H1 (cell line): ENCODE results near the gene DAPK2. TPM values are rescaled to one million over a fixed set of nuclear protein-coding genes. Genes with fewer than 3 reads are reported as not detected.

Experiments used
- CTCF ChIA-PET: fragments of 300-600 bp; sonication (Branson Sonifier 250); formaldehyde crosslinking; loops from one replicate; lab custom pipeline; 2021; ENCODE audit not compliant: partially characterized antibody; lab: Charles Lee
- POLR2A ChIA-PET: fragments of 300-600 bp; sonication (Branson Sonifier 250); formaldehyde crosslinking; loops from one replicate; lab custom pipeline; 2021; ENCODE audit warnings: inconsistent platforms; ENCODE audit not compliant: partially characterized antibody; lab: Charles Lee
- DNase-seq, 2 experiments: peaks; one replicate each; pipeline versions ENCODE4 v3.0.0 to v3.0.0-alpha.2; 2010 to 2022; ENCODE audit warnings: low spot score in 2 of 2, low read depth in 1 of 2, mixed read lengths in 1 of 2
- FAIRE-seq: peaks from 2 replicates; lab custom pipeline; 2011; peaks lifted over from hg19 to GRCh38; lab: Jason Lieb, UNC
- H2AFZ ChIP-seq: 2 replicates; pipeline ENCODE4 v1.8.1; 2012; ENCODE audit warnings: low read length, inconsistent platforms
- H2AK5ac ChIP-seq: 2 replicates; pipeline ENCODE4 v1.6.1; 2013; ENCODE audit warnings: low read depth, low read length
- H2BK120ac ChIP-seq: replicated peaks from 2 replicates; pipeline ENCODE3; 2013; ENCODE audit warnings: low read depth, low read length, inconsistent platforms
- H2BK12ac ChIP-seq: 2 replicates; pipeline ENCODE4 v1.6.1; 2013; ENCODE audit warnings: low read depth, low read length
- H2BK15ac ChIP-seq: 2 replicates; pipeline ENCODE4 v1.6.1; 2013; ENCODE audit warnings: low read length
- H2BK20ac ChIP-seq: 2 replicates; pipeline ENCODE4 v1.6.1; 2013; ENCODE audit warnings: low read length
- H2BK5ac ChIP-seq: 2 replicates; pipeline ENCODE4 v1.6.1; 2013; ENCODE audit warnings: low read depth, low read length
- H3K14ac ChIP-seq: 2 replicates; pipeline ENCODE4 v1.6.1; 2013; ENCODE audit warnings: inconsistent platforms; ENCODE audit not compliant: insufficient read length
- H3K18ac ChIP-seq: 2 replicates; pipeline ENCODE4 v1.6.1; 2013; ENCODE audit warnings: low read length; ENCODE audit errors: extremely low read depth
- H3K23ac ChIP-seq: 2 replicates; pipeline ENCODE4 v1.6.1; 2013; ENCODE audit warnings: inconsistent platforms; ENCODE audit not compliant: insufficient read length
- H3K23me2 ChIP-seq: 2 replicates; pipeline ENCODE4 v1.6.1; 2013; ENCODE audit warnings: low read depth, low read length
- H3K27ac ChIP-seq: 2 replicates; pipeline ENCODE4 v1.6.1; 2011; ENCODE audit warnings: low read depth, low read length, inconsistent platforms
- H3K27me3 ChIP-seq, 4 experiments: replicated peaks in 1 of 4; 1 replicate in 1 of 4; 2 replicates in 3 of 4; pipeline versions ENCODE4 v1.6.1 to v1.8.1; 2011 to 2013; ENCODE audit warnings: low read length in 3 of 4, mild to moderate bottlenecking in 3 of 4, inconsistent platforms in 2 of 4, mixed read lengths in 2 of 4, moderate library complexity in 1 of 4; ENCODE audit not compliant: control insufficient read depth in 3 of 4, insufficient read depth in 3 of 4; ENCODE audit errors: extremely low read depth in 1 of 4
- H3K36me3 ChIP-seq, 4 experiments: 2 replicates each; pipeline versions ENCODE4 v1.6.1 to v1.8.1; 2011 to 2013; ENCODE audit warnings: mild to moderate bottlenecking in 4 of 4, low read length in 3 of 4, moderate library complexity in 2 of 4, control low read depth in 1 of 4, inconsistent platforms in 1 of 4; ENCODE audit not compliant: insufficient read depth in 4 of 4, control insufficient read depth in 2 of 4
- H3K4ac ChIP-seq: replicated peaks from 2 replicates; pipeline ENCODE3; 2013; ENCODE audit warnings: low read length, low read depth, mixed read lengths, inconsistent platforms; ENCODE audit not compliant: insufficient read length
- H3K4me1 ChIP-seq, 4 experiments: replicated peaks in 1 of 4; 1 replicate in 1 of 4; 2 replicates in 3 of 4; pipeline versions ENCODE4 v1.6.1 to v1.8.1; 2011 to 2013; ENCODE audit warnings: low read length in 3 of 4, inconsistent platforms in 2 of 4, mixed read lengths in 1 of 4; ENCODE audit not compliant: insufficient read depth in 4 of 4, control insufficient read depth in 3 of 4
- H3K4me2 ChIP-seq, 2 experiments: 2 replicates each; pipeline versions ENCODE4 v1.6.1 to v1.8.1; 2011 to 2013; ENCODE audit warnings: low read depth in 2 of 2, low read length in 2 of 2, control low read depth in 1 of 2, inconsistent platforms in 1 of 2, mild to moderate bottlenecking in 1 of 2; ENCODE audit not compliant: insufficient read depth in 1 of 2
- H3K4me3 ChIP-seq, 4 experiments: fragments of 200-600, 300-600 bp in 1 of 4; sonication (generic), shearing (Covaris generic), sonication (Bioruptor Twin) in 1 of 4; 2 replicates each; pipeline versions ENCODE4 v1.5.1 to v1.8.1; 2011 to 2016; ENCODE audit warnings: low read length in 4 of 4, low read depth in 3 of 4, control low read depth in 2 of 4, inconsistent platforms in 2 of 4, mild to moderate bottlenecking in 2 of 4, mixed read lengths in 1 of 4, moderate library complexity in 1 of 4; ENCODE audit not compliant: insufficient read depth in 2 of 4; ENCODE audit errors: extremely low read depth in 1 of 4
- H3K56ac ChIP-seq: replicated peaks from 2 replicates; pipeline ENCODE3; 2013; ENCODE audit warnings: low read depth, mild to moderate bottlenecking, mixed read lengths, low read length, inconsistent platforms; ENCODE audit not compliant: insufficient read length
- H3K79me1 ChIP-seq: 2 replicates; pipeline ENCODE4 v1.6.1; 2013; ENCODE audit warnings: low read depth, low read length, control low read depth
- H3K79me2 ChIP-seq, 2 experiments: 2 replicates each; pipeline versions ENCODE4 v1.6.1 to v1.8.1; 2012 to 2013; ENCODE audit warnings: low read length in 2 of 2, mild to moderate bottlenecking in 2 of 2, inconsistent platforms in 1 of 2; ENCODE audit not compliant: insufficient read depth in 2 of 2, control insufficient read depth in 1 of 2
- H3K9ac ChIP-seq, 4 experiments: replicated peaks in 1 of 4; 1 replicate in 1 of 4; 2 replicates in 3 of 4; pipeline versions ENCODE4 v1.6.1 to v1.8.1; 2011 to 2013; ENCODE audit warnings: low read depth in 3 of 4, low read length in 3 of 4, control low read depth in 2 of 4, mild to moderate bottlenecking in 2 of 4, moderate library complexity in 2 of 4, inconsistent platforms in 1 of 4; ENCODE audit errors: extremely low read depth in 1 of 4
- H3K9me3 ChIP-seq, 2 experiments: 2 replicates each; pipeline versions ENCODE4 v1.6.1 to v1.8.1; 2012 to 2013; ENCODE audit warnings: mild to moderate bottlenecking in 2 of 2, moderate library complexity in 2 of 2, control low read depth in 1 of 2, inconsistent platforms in 1 of 2, low read depth in 1 of 2, low read length in 1 of 2, mixed read lengths in 1 of 2; ENCODE audit not compliant: insufficient read depth in 2 of 2
- H4K20me1 ChIP-seq, 2 experiments: replicated peaks in 1 of 2; 2 replicates each; pipeline versions ENCODE3 to v1.8.1; 2011 to 2013; ENCODE audit warnings: inconsistent platforms in 2 of 2, low read length in 2 of 2, mild to moderate bottlenecking in 1 of 2; ENCODE audit not compliant: insufficient read depth in 2 of 2, control insufficient read depth in 1 of 2
- H4K5ac ChIP-seq: 2 replicates; pipeline ENCODE4 v1.6.1; 2013; ENCODE audit warnings: low read length, low read depth, mixed read lengths, inconsistent platforms; ENCODE audit not compliant: insufficient read length
- H4K8ac ChIP-seq: 2 replicates; pipeline ENCODE4 v1.8.0; 2013; ENCODE audit warnings: mild to moderate bottlenecking, moderate library complexity, low read length, inconsistent platforms; ENCODE audit not compliant: insufficient read depth; ENCODE audit errors: extremely low read depth
- H4K91ac ChIP-seq: replicated peaks from 2 replicates; pipeline ENCODE3; 2013; ENCODE audit warnings: low read length, mixed read lengths, inconsistent platforms; ENCODE audit not compliant: insufficient read length
- KDM1A ChIP-seq: fragments of 200-600, 300-600 bp; sonication (generic); IDR thresholded peaks from 2 replicates; pipeline ENCODE4 v1.7.1; 2016; ENCODE audit warnings: mild to moderate bottlenecking, low read length, borderline replicate concordance
- TBP ChIP-seq: IDR thresholded peaks from 2 replicates; pipeline ENCODE4 v1.6.1; 2011; ENCODE audit warnings: low read depth, low read length, improper control_type of control experiment
- WGBS, 2 experiments: shearing (Covaris generic) in 1 of 2; methylation state at CpG; one replicate each; pipeline versions ENCODE4 v1.1.6 to v1.1.7; 2013 to 2015; ENCODE audit warnings: low lambda C conversion rate in 2 of 2, mixed read lengths in 2 of 2, inconsistent platforms in 1 of 2, low coverage in 1 of 2, missing lambda C conversion rate in 1 of 2; ENCODE audit not compliant: insufficient replicate concordance in 2 of 2, insufficient coverage in 1 of 2, insufficient read length in 1 of 2; ENCODE audit errors: extremely low coverage in 1 of 2, missing lambda C conversion rate in 1 of 2; 5-methylcytosine and 5-hydroxymethylcytosine counted together
- polyA plus RNA-seq, 7 experiments: library from polyadenylated mRNA; depleted of rRNA in 3 of 7; stranded (reverse) in 5 of 7; unstranded in 2 of 7; fragments of >200 nt in 5 of 7; fragments of 200-250 nt in 2 of 7; gene quantifications; 1 replicate in 5 of 7; 2 replicates in 1 of 7; 4 replicates in 1 of 7; pipeline versions ENCODE4 v1.2.1 to v1.2.3, GENCODE V29; 2011 to 2013; ENCODE audit warnings: missing spikeins in 2 of 7, mixed read lengths in 2 of 7
- total RNA-seq: library from RNA; stranded (reverse); fragmentation: NEBNext Ultra II Directional; extraction: Animal tissue kit (Norgen Biotek cat#: 25700); gene quantifications from 2 replicates; pipeline ENCODE4 v1.2.1, GENCODE V29; 2021

The DAPK2 gene
- total and polyA plus RNA-seq, 2 of the 8 experiments (the other 6 are each of a cell fraction or from before 2014, with no cell fraction given), result 1.8 to 2.9 TPM

GRCh38 chr15:63939531-63940130 lies 106.7 kb downstream of the DAPK2 start:
- Histone ChIP-seq H4K20me1 (no peaks in the 10 kb centered on the region), H3K9ac (no peak overlapping the region), H4K8ac (peak overlapping the region; percentile 57; the same call in 1 of the 2 replicates), H2BK15ac (no peak overlapping the region), H3K79me1 (no peaks in the 10 kb centered on the region), H2AK5ac (no peak overlapping the region), H2AFZ (no peak overlapping the region), H3K4ac (peak overlapping the region; percentile 34), H4K91ac (no peak overlapping the region), H3K4me2 (no peak overlapping the region), H3K56ac (no peak overlapping the region), H3K27me3 (no peaks in the 10 kb centered on the region), H2BK120ac (no peak overlapping the region), H3K79me2 (no peaks in the 10 kb centered on the region), H3K18ac (no peak overlapping the region), H3K36me3 (no peaks in the 10 kb centered on the region), H3K27ac (no peak overlapping the region), H3K23ac (no peak overlapping the region), H2BK12ac (0 out of 2 replicates have a peak overlapping the region, but pooled peaks have one; percentile 7), H3K9me3 (no peaks in the 10 kb centered on the region), H3K4me3 (no peak overlapping the region), H3K4me1 (no peaks in the 10 kb centered on the region), H3K23me2 (peaks cover 2% of the 10 kb centered on the region; the same call in 1 of the 2 replicates), H2BK20ac (no peak overlapping the region)
- POLR2A ChIA-PET, result no interaction called here
- 85% methylated on average over 4 of the region's 4 CpGs; no CpG with 5 or more reads in 1 of the 2 experiments for WGBS, 2 experiments
- CTCF ChIA-PET, result interaction anchor here (1.8 to 2.2 kb wide), 2 partner anchors 8 to 44 kb away, joined by 10 read pairs; no protein-coding TSS in a partner anchor
- DNase-seq, result peak in 1 of 2 experiments; percentile 39
- TF ChIP-seq TBP (no peak), KDM1A (peak; percentile 54; the same call in 1 of the 2 replicates)
- TF ChIP-seq, all 59 proteins: peak for 1
- Histone ChIP-seq H2BK5ac (no peak overlapping the region), H4K5ac (no peak overlapping the region), H3K14ac (no peak overlapping the region)
- no peak for FAIRE-seq
